HCT116 (cell line): ENCODE data around the gene NOC2L. TPM values are rescaled to one million over a fixed set of nuclear protein-coding genes. Genes with fewer than 3 reads are reported as not detected.

Experiments used
- ATAC-seq: fragments of 200-7000 bp; cut with Tn5 transposase; 2 replicates; pipeline ENCODE4 v1.9.1; 2020; ENCODE audit warnings: mild to moderate bottlenecking, moderate library complexity
- BruUV-seq: library from RNA; stranded (reverse); fragments of 400-500 nt; replicated peaks from 2 replicates; lab custom pipeline; 2021; lab: Mats Ljungman, UMichigan
- CTCF ChIA-PET: fragments of 300-600 bp; sonication (Branson Sonifier 250); formaldehyde crosslinking; loops from one replicate; lab custom pipeline; 2021; ENCODE audit warnings: antibody characterized with exemption; lab: Charles Lee
- POLR2A ChIA-PET: fragments of 300-600, 350-600 bp; sonication (Branson Sonifier 250); formaldehyde crosslinking; loops from one replicate; lab custom pipeline; 2021; ENCODE audit warnings: antibody characterized with exemption; lab: Charles Lee
- RAD21 ChIA-PET, 2 experiments: fragments of 300-600 bp; sonication (Branson Sonifier 250); formaldehyde crosslinking; loops; one replicate each; lab custom pipeline; 2023; ENCODE audit warnings: low total read pairs in 2 of 2; ENCODE audit not compliant: uncharacterized antibody in 2 of 2, unreplicated experiment in 2 of 2, low non-redundant PET in 1 of 2; lab: Charles Lee
- DNase-seq: peaks from one replicate; pipeline ENCODE4 v3.0.0-alpha.2; 2010; ENCODE audit warnings: low read depth, low spot score
- H2AFZ ChIP-seq: fragments of 200-600 bp; shearing (Covaris generic), sonication (generic); 2 replicates; pipeline ENCODE4 v1.6.1; 2017; ENCODE audit warnings: low read depth, mixed run types, mixed read lengths, antibody characterized with exemption, low read length; ENCODE audit not compliant: poor library complexity, severe bottlenecking
- H3K27ac ChIP-seq: 2 replicates; pipeline ENCODE4 v1.5.1; 2012; ENCODE audit warnings: low read depth, low read length
- H3K27me3 ChIP-seq: fragments of 200-600 bp; sonication (generic); 2 replicates; pipeline ENCODE4 v1.6.1; 2016; ENCODE audit warnings: mixed run types, low read length, mixed read lengths; ENCODE audit not compliant: insufficient read depth
- H3K36me3 ChIP-seq, 2 experiments: fragments of 200-500 bp in 1 of 2; fragments of 200-600 bp in 1 of 2; sonication (Bioruptor generic) in 1 of 2; sonication (generic) in 1 of 2; 2 replicates each; pipeline versions ENCODE4 v1.5.1 to v1.6.1; 2014 to 2016; ENCODE audit warnings: low read length in 2 of 2, inconsistent platforms in 1 of 2, mixed read lengths in 1 of 2, mixed run types in 1 of 2; ENCODE audit not compliant: insufficient read depth in 2 of 2, control insufficient read depth in 1 of 2
- H3K4me1 ChIP-seq, 2 experiments: fragments of 200-600 bp in 1 of 2; sonication (generic) in 1 of 2; 2 replicates each; pipeline versions ENCODE4 v1.5.1 to v1.6.1; 2012 to 2017; ENCODE audit warnings: low read length in 2 of 2, inconsistent platforms in 1 of 2, mild to moderate bottlenecking in 1 of 2, mixed read lengths in 1 of 2, mixed run types in 1 of 2, moderate library complexity in 1 of 2; ENCODE audit not compliant: insufficient read depth in 2 of 2, control insufficient read depth in 1 of 2
- H3K4me2 ChIP-seq: fragments of 200-600 bp; sonication (generic); 2 replicates; pipeline ENCODE4 v1.6.1; 2017; ENCODE audit warnings: mixed run types, low read length, mixed read lengths
- H3K4me3 ChIP-seq, 2 experiments: fragments of 200-600 bp in 1 of 2; sonication (generic) in 1 of 2; replicated peaks in 1 of 2; 2 replicates each; pipeline ENCODE4 v1.5.1; 2011 to 2016; ENCODE audit warnings: low read length in 2 of 2, control low read depth in 1 of 2, low read depth in 1 of 2, mild to moderate bottlenecking in 1 of 2, mixed read lengths in 1 of 2, mixed run types in 1 of 2
- H3K79me2 ChIP-seq: fragments of 200-600 bp; sonication (generic); 2 replicates; pipeline ENCODE4 v1.6.1; 2017; ENCODE audit warnings: mild to moderate bottlenecking, mixed run types, low read length, moderate library complexity, mixed read lengths; ENCODE audit not compliant: insufficient read depth
- H3K9ac ChIP-seq: fragments of 200-600 bp; sonication (generic); 2 replicates; pipeline ENCODE4 v1.6.1; 2016; ENCODE audit warnings: low read length, mixed read lengths
- H3K9me2 ChIP-seq: fragments of 200-600 bp; sonication (generic), shearing (Covaris generic); 2 replicates; pipeline ENCODE4 v1.6.1; 2017; ENCODE audit warnings: mixed run types, mild to moderate bottlenecking, moderate library complexity; ENCODE audit not compliant: insufficient read depth
- H3K9me3 ChIP-seq, 2 experiments: fragments of 200-500 bp in 1 of 2; fragments of 200-600 bp in 1 of 2; sonication (Bioruptor generic) in 1 of 2; sonication (generic) in 1 of 2; 2 replicates each; pipeline ENCODE4 v1.6.1; 2014 to 2017; ENCODE audit warnings: low read length in 2 of 2, mixed read lengths in 2 of 2, inconsistent platforms in 1 of 2, low read depth in 1 of 2, mild to moderate bottlenecking in 1 of 2, mixed run types in 1 of 2, moderate library complexity in 1 of 2; ENCODE audit not compliant: control insufficient read depth in 1 of 2, insufficient read depth in 1 of 2
- H4K20me1 ChIP-seq: fragments of 200-600 bp; sonication (generic), shearing (Covaris generic); 2 replicates; pipeline ENCODE4 v1.6.1; 2017; ENCODE audit warnings: mixed run types, mild to moderate bottlenecking, moderate library complexity; ENCODE audit not compliant: insufficient read depth
- ATF3 ChIP-seq: IDR thresholded peaks from 2 replicates; pipeline ENCODE4 v1.6.1; 2012
- ELF1 ChIP-seq: IDR thresholded peaks from 2 replicates; pipeline ENCODE4 v1.6.1; 2012; ENCODE audit warnings: low read depth, borderline replicate concordance
- EZH2phosphoT487 ChIP-seq: fragments of 200-600 bp; IDR thresholded peaks from 2 replicates; pipeline ENCODE4 v1.6.1; 2018; ENCODE audit warnings: antibody characterized with exemption, borderline replicate concordance
- POLR2A ChIP-seq: IDR thresholded peaks from 2 replicates; pipeline ENCODE4 v1.7.0; 2011; ENCODE audit warnings: borderline replicate concordance; ENCODE audit not compliant: insufficient read depth, insufficient read length; ENCODE audit errors: extremely low read depth
- POLR2AphosphoS5 ChIP-seq: IDR thresholded peaks from 2 replicates; pipeline ENCODE4 v1.6.1; 2011; ENCODE audit warnings: mild to moderate bottlenecking, low read depth, low read length, moderate library complexity
- TCF7L2 ChIP-seq: IDR thresholded peaks from 2 replicates; pipeline ENCODE4 v1.7.0; 2011; ENCODE audit warnings: borderline replicate concordance, inconsistent platforms; ENCODE audit not compliant: insufficient read depth, insufficient read length; ENCODE audit errors: extremely low read depth
- ZFX ChIP-seq: fragments of 450-650 bp; IDR thresholded peaks from 2 replicates; pipeline ENCODE4 v1.6.1; 2017
- intact Hi-C: fragments of 100-400 bp; cut with micrococcal nuclease; formaldehyde crosslinking; loops from 2 replicates; pipeline ENCODE4 v1.10.0; 2022
- total RNA-seq: library from RNA; stranded (reverse); gene quantifications from one replicate; pipeline ENCODE4 v1.2.1, GENCODE V29; 2021; ENCODE audit not compliant: unreplicated experiment

NOC2L gene
- total RNA-seq, 1 experiment from 2014 or later: 260 TPM

GRCh38 chr1:999725-1000356, 40.8 kb upstream of the NOC2L start, which contains the start of gene HES4:
HES4 (minus strand) TSS chr1:1000097; CDS start chr1:999973, 124 bp downstream.
- CTCF ChIA-PET: interaction anchor here (1.0 kb wide), 1 partner anchor 64 kb away, joined by 5 read pairs; no protein-coding TSS in a partner anchor
- BruUV-seq: no TSS peak
- peaks cover 15 to 66% of the 10 kb centered on the region in 2 experiments for H3K4me1 ChIP-seq

More at GRCh38 chr1:999725-1000356, 40.8 kb upstream of the NOC2L start, which contains the start of gene HES4:
- no peak within 1 kb of the TSS for H2AFZ ChIP-seq
- intact Hi-C loops: loop anchor here (2.0 to 5.0 kb wide), 2 partner anchors 15 to 67 kb away; no protein-coding TSS in a partner anchor
- peak within 1 kb of the TSS; percentile 75 to 83 for H3K4me3 ChIP-seq
- H3K27ac ChIP-seq: peak within 1 kb of the TSS; percentile 99
- peaks cover 29% of the 10 kb centered on the region for H3K79me2 ChIP-seq
- no peaks in the 10 kb centered on the region for H3K36me3 ChIP-seq
- ATAC-seq (peak; percentile 67), DNase-seq (peak; percentile 84)
- no peaks in the 10 kb centered on the region for H3K9me3 ChIP-seq
- POLR2A ChIA-PET: interaction anchor here (1.0 to 1.5 kb wide), 3 partner anchors 14 to 32 kb away, joined by 3 to 5 read pairs (median 3); partner anchors contain the start of gene ISG15
- peaks cover 8% of the 10 kb centered on the region; the same call in 1 of the 2 replicates for H4K20me1 ChIP-seq
- peak within 1 kb of the TSS; percentile 98 for H3K4me2 ChIP-seq
- peak within 1 kb of the TSS; percentile 100 for H3K9ac ChIP-seq
- RAD21 ChIA-PET: interaction anchor here in 1 of 2 experiments (0.7 kb wide), 1 partner anchor 15 kb away, joined by 3 read pairs; no protein-coding TSS in a partner anchor
- H3K9me2 ChIP-seq: no peaks in the 10 kb centered on the region
- no peaks in the 10 kb centered on the region for H3K27me3 ChIP-seq
- TF ChIP-seq ZFX (peak; percentile 68; the same call in 1 of the 2 replicates), EZH2phosphoT487 (no peak), POLR2AphosphoS5 (peak; percentile 87), TCF7L2 (peak; percentile 51), ELF1 (no peak), ATF3 (no peak), POLR2A (peak; percentile 69)
